Ovary (tissue), 9 donors: ENCODE data around the gene NXT1. TPM values are rescaled to one million over a fixed set of nuclear protein-coding genes. Genes with fewer than 3 reads are reported as not detected.

Experiments
- DNase-seq, 5 donors: peaks; one replicate each; pipeline ENCODE4 v3.0.0-alpha.2; 2019 to 2020
- H3K27ac ChIP-seq, 2 donors: fragments of 200-600 bp; one replicate each; pipeline versions ENCODE4 v1.5.1 to v1.8.0; 2019 to 2022
- H3K27me3 ChIP-seq: fragments of 200-600 bp; one replicate; pipeline ENCODE4 v1.8.0; 2022
- H3K36me3 ChIP-seq: fragments of 200-600 bp; sonication (generic); one replicate; pipeline ENCODE4 v1.5.1; 2019
- H3K4me1 ChIP-seq: one replicate; pipeline ENCODE4 v1.8.1; 2013; ENCODE audit warnings: mild to moderate bottlenecking, moderate library complexity; ENCODE audit not compliant: insufficient read depth
- H3K4me3 ChIP-seq: fragments of 200-600 bp; sonication (generic); one replicate; pipeline ENCODE4 v1.5.1; 2017
- H3K9me3 ChIP-seq, 2 donors: fragments of 200-600 bp in 1 of 2; sonication (generic) in 1 of 2; one replicate each; pipeline versions ENCODE4 v1.5.1 to v1.8.1; 2013 to 2019; ENCODE audit warnings: mild to moderate bottlenecking in 1 of 2, moderate library complexity in 1 of 2
- EP300 ChIP-seq: sonication (generic); formaldehyde crosslinking; IDR thresholded peaks from one replicate; pipeline ENCODE4 v1.6.1; 2017; ENCODE audit warnings: antibody characterized with exemption
- POLR2A ChIP-seq: fragments of 450-650 bp; IDR thresholded peaks from one replicate; pipeline ENCODE4 v1.6.1; 2017; ENCODE audit warnings: antibody characterized with exemption, mild to moderate bottlenecking, moderate library complexity
- WGBS, 3 donors: extraction: QIAGEN DNeasy Blood & Tissue Kit in 1 of 3; methylation state at CpG; one replicate each; pipeline versions ENCODE4 v1.1.5 to v1.1.7; 2013 to 2017; 5-methylcytosine and 5-hydroxymethylcytosine counted together
- intact Hi-C, 4 donors: fragments of 100-400 bp; cut with DNase I; formaldehyde crosslinking; loops; one replicate each; pipeline versions ENCODE4 v1.11.0 to v1.15.1; 2022 to 2023
- polyA plus RNA-seq, 2 donors: library from polyadenylated mRNA; stranded (reverse); fragments of 200-250 nt in 1 of 2; fragments of 350-450 nt in 1 of 2; fragmentation: Illumina TruSeq in 1 of 2; extraction: RNeasy Lipid Tissue Mini Kit (QIAGEN cat#74804) in 1 of 2; gene quantifications; one replicate each; pipeline ENCODE4 v1.2.3, GENCODE V29; 2013 to 2014
- total RNA-seq, 7 donors: library from RNA; depleted of rRNA in 2 of 7; stranded (reverse); fragments of >200 nt in 2 of 7; fragmentation: NEBNext Ultra II Directional in 3 of 7; extraction: Animal tissue kit (Norgen Biotek cat#: 25700) in 3 of 7; gene quantifications; one replicate each; pipeline versions ENCODE4 v1.1.0 to v1.2.4, GENCODE V29; 2016 to 2023
- TF ChIP-seq, protein P1 (sequence below), 3 donors: fragments of 450-650 bp in 2 of 3; fragments of 200-600 bp in 1 of 3; IDR thresholded peaks; one replicate each; pipeline versions ENCODE4 v1.5.1 to v1.8.0; 2016 to 2022; ENCODE audit warnings: antibody characterized with exemption in 3 of 3, mild to moderate bottlenecking in 1 of 3
- donor health status: DM: no; HTN: no; CAD: no; lungs with moderate emphysema.
- donor health status: DM: no; HTN: no; CAD: no.
- donor health status: Bipolar disorder and iron deficiency.
- donor health status: DM: yes; HTN: yes; CAD: no.
- donor health status: DM: no; HTN: no; CAD: no.
- donor health status: DM: yes; HTN: yes; CAD: no.

The NXT1 gene
- total and polyA plus RNA-seq, 9 donors, result 19.2 to 44.6 (median 28.3) TPM

DNA sequence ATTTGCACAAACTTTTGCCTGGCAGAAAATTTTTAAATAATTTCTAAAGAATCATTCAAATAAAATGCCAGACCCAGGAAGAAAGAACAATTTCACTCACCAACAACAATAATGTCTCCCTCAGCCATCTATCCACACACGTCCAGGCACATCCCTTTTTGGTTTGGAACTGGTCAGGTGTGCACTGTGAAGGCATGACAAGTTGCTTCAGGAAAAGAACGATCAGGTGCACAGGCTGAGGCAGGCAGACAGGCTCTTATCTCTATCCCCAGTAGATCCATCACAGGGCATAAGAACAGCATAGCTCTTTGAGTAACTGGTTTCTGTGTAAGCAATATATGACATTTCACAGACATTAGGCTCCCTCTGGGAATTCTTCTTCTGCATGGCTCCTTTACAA lies 18.1 kb upstream of the NXT1 start:
- 78 to 91% (median 79%) methylated on average over 2 of the region's 2 CpGs for WGBS, 3 donors
- DNase-seq, result no peak
- Histone ChIP-seq H3K4me1 (no peaks in the 10 kb centered on the region), H3K27me3 (no peaks in the 10 kb centered on the region), H3K4me3 (no peak overlapping the region), H3K27ac (no peak overlapping the region), H3K9me3 (no peaks in the 10 kb centered on the region), H3K36me3 (no peaks in the 10 kb centered on the region)
- intact Hi-C loops, result loop anchor here in 2 of 4 donors (10.0 kb wide), 2 partner anchors 298 to 638 kb away; partner anchors contain the start of gene SSTR4 (in 1 of the 2)
- TF ChIP-seq, protein P1, sequence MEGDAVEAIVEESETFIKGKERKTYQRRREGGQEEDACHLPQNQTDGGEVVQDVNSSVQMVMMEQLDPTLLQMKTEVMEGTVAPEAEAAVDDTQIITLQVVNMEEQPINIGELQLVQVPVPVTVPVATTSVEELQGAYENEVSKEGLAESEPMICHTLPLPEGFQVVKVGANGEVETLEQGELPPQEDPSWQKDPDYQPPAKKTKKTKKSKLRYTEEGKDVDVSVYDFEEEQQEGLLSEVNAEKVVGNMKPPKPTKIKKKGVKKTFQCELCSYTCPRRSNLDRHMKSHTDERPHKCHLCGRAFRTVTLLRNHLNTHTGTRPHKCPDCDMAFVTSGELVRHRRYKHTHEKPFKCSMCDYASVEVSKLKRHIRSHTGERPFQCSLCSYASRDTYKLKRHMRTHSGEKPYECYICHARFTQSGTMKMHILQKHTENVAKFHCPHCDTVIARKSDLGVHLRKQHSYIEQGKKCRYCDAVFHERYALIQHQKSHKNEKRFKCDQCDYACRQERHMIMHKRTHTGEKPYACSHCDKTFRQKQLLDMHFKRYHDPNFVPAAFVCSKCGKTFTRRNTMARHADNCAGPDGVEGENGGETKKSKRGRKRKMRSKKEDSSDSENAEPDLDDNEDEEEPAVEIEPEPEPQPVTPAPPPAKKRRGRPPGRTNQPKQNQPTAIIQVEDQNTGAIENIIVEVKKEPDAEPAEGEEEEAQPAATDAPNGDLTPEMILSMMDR (IDR thresholded peaks at IDR 0.05), result no peak
- TF ChIP-seq POLR2A (no peak), EP300 (no peak)

DNA sequence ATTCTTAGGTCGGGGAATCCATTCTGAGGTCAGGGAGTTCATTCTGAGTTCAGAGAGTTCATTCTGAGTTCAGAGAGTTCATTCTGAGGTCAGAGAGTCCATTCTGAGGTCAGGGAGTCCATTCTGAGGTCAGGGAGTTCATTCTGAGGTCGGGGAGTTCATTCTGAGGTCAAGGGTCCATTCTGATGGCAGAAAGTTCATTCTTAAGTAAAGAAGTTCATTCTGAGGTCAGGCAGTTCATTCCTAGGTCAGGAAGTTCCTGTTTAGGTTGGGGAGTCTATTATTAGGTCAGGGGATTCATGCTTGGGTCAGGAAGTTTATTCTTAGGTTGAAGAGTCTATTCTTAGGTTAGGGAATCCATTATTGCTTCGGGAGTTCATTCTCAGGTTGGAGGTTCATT lies 16.5 kb upstream of the NXT1 start:
- H3K27ac ChIP-seq, result no peak overlapping the region
- DNase-seq, result no peak
- H3K4me1 ChIP-seq, result no peaks in the 10 kb centered on the region
- 70 to 73% (median 72%) methylated on average over 3 of the region's 3 CpGs for WGBS, 3 donors
- H3K9me3 ChIP-seq, result no peaks in the 10 kb centered on the region
- TF ChIP-seq POLR2A, result no peak
- TF ChIP-seq, protein P1 (IDR thresholded peaks at IDR 0.05), result no peak
- no peak overlapping the region for H3K4me3 ChIP-seq
- no peaks in the 10 kb centered on the region for H3K27me3 ChIP-seq
- intact Hi-C loops, result loop anchor here in 2 of 4 donors (10.0 kb wide), 2 partner anchors 299 to 639 kb away; partner anchors contain the start of gene SSTR4 (in 1 of the 2)
- H3K36me3 ChIP-seq, result no peaks in the 10 kb centered on the region

DNA sequence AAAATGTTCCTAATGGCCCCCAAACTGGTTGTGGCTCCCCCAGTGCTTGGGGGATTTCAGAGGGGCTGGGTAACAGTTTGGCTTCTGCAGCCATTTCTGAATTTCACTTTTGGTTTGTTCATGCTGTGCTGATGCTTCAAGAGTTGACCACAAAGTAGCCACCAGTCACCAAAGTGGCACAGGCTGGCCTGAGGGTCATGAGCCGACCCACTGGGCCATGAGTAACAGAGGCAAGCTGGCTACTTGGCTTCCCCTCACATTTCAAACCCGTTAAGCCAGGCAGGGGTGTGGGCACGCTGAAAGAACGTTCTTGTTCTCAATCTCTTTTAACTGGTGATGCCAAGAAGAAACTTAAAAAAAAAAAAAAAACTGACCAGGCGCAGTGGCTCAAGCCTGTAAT lies 15.1 kb upstream of the NXT1 start:
- TF ChIP-seq POLR2A (no peak), EP300 (no peak)
- TF ChIP-seq, protein P1 (IDR thresholded peaks at IDR 0.05), result no peak
- Histone ChIP-seq H3K36me3 (no peaks in the 10 kb centered on the region), H3K9me3 (no peaks in the 10 kb centered on the region), H3K27me3 (no peaks in the 10 kb centered on the region), H3K4me3 (no peak overlapping the region), H3K4me1 (no peaks in the 10 kb centered on the region), H3K27ac (no peak overlapping the region)
- no peak for DNase-seq
- intact Hi-C loops, result loop anchor here in 2 of 4 donors (10.0 kb wide), 2 partner anchors 301 to 641 kb away; partner anchors contain the start of gene SSTR4 (in 1 of the 2)
- 93 to 94% (median 94%) methylated on average over 5 of the region's 5 CpGs for WGBS, 3 donors

DNA sequence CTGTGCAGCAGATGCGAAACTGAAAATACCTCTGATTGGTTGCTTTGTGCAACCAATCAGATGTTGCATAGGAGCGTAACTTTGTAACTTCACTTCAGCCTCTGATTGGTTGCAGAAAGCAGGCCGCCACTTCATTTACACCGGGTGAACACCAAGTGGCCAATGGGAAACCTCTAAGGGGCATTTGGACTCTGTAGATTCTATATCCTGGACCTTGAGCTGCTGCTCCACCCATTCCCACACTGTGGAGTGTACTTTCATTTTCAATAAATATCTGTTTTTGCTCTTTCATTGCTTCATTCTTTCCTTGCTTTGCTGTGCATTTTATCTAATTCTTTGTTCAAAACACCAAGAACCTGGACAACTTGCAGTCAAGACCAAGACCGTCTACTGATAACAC lies 14.1 kb upstream of the NXT1 start:
- intact Hi-C loops, result loop anchor here in 2 of 4 donors (10.0 kb wide), 2 partner anchors 302 to 642 kb away; partner anchors contain the start of gene SSTR4 (in 1 of the 2)
- Histone ChIP-seq H3K9me3 (no peaks in the 10 kb centered on the region), H3K4me1 (no peaks in the 10 kb centered on the region), H3K4me3 (no peak overlapping the region), H3K36me3 (no peaks in the 10 kb centered on the region), H3K27me3 (no peaks in the 10 kb centered on the region), H3K27ac (no peak overlapping the region)
- WGBS, 3 donors, result 91 to 96% (median 95%) methylated on average over 5 of the region's 5 CpGs
- TF ChIP-seq, protein P1 (IDR thresholded peaks at IDR 0.05), result no peak
- TF ChIP-seq POLR2A (no peak), EP300 (no peak)
- no peak for DNase-seq
